Kidney tubule cell (primary cell): ENCODE data around the gene TRIO.

ENCODE experiments used
- DNase-seq: peaks from one replicate; pipeline ENCODE4 v3.0.0-alpha.2; 2018; ENCODE audit warnings: low spot score

TRIO gene

GRCh38 chr5:14123551-14123950 is 19.6 kb upstream of the TRIO start:
- no peak for DNase-seq

DNA sequence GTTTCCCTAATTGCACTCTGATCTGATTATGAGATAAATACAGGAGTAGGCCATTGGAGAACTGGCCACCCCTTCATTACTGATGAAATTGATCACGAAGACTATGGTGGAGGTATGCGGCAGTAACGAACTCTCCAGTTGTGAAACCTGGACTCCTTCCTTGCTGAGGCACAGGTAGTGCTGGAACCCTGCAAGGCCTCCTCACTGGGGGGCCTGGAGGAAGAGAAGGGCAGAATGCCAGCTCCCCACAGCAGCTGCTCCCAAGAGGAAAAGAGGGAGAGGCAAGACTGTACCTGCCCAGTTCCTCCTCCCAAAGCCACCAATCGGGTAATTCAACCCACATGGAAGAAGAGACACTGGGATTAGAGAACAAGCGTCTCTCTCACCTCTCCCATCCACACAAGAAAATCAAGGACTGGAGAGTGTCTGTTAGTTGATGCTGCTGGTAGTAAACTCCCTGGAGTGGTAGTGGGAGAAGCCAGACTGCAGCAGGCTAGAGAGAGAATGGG is 19.1 kb upstream of the TRIO start:
- DNase-seq: no peak

DNA sequence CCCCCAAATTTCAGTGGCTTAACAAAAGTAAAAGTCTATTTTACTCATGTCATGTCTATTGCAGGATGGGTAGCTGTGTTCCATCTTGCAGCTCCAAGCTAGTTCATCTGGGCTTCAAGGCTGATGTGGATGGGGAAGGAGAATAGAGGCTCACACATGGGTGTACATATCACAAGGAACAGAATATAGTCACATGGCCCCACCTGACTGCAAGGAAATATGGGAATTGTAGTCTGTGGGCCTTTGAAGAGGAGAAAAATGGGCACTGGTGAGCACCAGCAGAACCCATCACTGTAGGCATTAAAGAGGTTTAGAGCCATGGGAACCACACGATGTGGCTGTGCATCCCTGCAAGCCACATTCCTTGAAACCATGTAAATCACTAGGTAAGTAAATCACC is 17.9 kb upstream of the TRIO start:
- DNase-seq: no peak

GRCh38 chr5:14127587-14127986 is 15.6 kb upstream of the TRIO start:
- no peak for DNase-seq

DNA sequence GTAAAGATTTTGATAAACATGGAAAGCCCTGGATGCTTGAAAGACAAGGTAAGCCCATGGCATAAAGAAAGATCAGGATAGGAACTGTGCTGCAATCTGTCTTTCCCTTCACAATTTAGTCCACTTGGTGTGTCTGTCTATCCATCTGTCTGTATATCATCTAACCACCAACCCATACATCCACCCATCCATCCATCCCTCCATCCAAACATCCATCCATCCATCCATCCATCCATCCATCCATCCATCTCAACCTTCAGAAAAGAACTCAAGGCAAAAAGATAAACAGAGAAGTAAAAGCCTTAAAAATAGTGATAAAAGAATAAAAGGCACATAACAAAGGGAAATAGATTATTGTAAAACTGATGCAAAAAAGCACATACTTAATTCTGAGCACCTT is 15.1 kb upstream of the TRIO start:
- DNase-seq: no peak

- no peak for DNase-seq
Measured at GRCh38 chr5:14129123-14129522, 14.0 kb upstream of the TRIO start.

DNA sequence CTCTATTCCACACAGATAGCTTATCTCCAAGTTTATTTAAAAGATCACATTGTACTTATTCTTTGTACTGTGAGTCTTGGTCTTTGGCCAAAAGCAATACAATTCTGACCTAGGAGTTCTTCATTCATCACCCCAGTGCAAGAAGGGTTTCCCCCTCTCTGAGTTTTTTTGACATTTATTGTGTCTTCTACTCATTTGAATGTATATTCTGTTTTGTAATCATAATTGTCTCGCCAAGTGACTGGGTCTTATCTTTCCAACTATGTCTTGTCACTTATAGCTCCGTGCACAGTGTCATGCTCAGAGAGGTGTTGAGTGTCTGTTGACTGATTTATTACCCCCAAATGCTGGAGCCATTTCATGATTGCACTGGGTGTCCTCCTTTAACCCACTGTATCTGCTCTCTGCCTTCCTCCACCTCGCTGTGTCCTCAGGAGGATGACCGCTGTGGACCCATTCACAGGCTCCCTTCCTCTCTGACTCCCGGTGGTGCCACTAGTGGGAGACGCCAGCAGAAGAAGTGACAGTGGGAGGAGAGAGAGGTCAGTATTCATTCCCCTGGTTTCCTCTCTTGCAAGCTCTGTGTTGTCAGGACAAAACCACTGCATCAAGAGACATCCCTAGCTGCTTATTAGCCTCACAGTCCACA is 11.2 kb upstream of the TRIO start:
- no peak for DNase-seq

GRCh38 chr5:14133394-14133793 is 9.7 kb upstream of the TRIO start:
- DNase-seq: no peak

GRCh38 chr5:14134083-14134482 is 9.1 kb upstream of the TRIO start:
- no peak for DNase-seq

DNA sequence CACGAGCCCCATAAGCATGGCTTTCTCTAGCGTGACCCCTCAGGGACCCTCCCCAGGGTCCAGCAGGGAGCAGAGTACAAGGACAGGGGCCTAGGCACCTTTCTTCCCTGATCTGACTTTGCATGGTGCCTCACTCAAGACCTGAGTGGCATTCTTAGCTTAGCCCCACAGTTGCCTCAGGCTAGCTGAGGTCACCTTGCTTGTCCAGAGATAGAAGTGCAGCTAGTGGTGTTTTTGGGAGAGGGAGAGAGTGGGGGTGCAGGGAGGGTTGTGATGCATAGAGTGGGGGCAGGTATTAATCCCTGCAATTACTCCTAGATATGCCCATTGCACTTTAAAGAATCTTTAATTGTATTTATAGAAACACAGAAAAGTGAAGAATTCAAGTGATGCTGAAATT is 8.4 kb upstream of the TRIO start:
- no peak for DNase-seq

GRCh38 chr5:14135621-14136020 is 7.5 kb upstream of the TRIO start:
- no peak for DNase-seq

GRCh38 chr5:14136228-14136627 is 6.9 kb upstream of the TRIO start:
- DNase-seq: no peak

GRCh38 chr5:14138608-14139540 is 4.3 kb upstream of the TRIO start:
- no peak for DNase-seq

- DNase-seq: no peak
Measured at GRCh38 chr5:14141764-14142163, 1.4 kb upstream of the TRIO start.

DNA sequence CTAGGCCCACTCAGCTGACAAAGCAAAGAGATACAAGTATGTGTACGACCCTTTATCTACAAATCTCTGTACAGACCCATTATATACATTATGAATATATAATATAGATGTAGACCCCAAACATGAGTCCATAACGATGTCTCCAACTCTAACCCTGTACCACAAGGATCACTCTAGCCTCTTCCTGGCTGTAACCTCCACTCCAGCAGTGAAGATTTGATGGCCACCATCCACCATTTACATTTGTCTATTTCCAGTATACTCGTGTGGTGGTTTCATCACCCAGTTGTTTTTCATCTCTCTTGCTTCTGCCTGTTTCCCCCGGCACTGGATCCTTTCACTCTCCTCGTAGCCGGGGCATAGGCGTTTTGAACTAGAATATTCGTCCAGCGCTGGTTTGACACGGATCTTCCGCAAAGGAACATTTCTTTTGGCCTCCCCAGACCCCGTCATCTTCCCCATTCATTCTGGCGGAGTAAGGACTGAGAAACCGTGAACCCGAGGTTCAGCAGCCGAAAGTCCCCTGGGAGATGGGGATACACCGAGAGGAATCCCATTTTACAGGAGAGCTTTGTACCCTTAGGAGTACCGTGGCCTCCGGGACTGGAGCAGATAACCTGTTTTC is 828 bp upstream of the TRIO start:
- no peak for DNase-seq

DNA sequence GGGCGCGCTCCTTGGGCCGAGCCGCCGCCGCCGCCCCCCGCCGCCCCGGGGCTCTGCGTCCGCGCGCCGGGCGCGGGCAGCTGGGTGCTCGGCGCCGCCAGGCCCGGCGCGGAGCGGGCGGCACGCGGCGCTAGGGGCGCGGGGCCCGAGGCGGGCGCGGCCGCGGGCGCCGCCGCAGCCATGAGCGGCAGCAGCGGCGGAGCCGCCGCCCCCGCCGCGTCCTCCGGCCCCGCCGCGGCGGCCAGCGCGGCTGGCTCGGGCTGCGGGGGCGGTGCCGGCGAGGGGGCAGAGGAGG is 351 bp downstream of the TRIO start:
- no peak for DNase-seq

DNA sequence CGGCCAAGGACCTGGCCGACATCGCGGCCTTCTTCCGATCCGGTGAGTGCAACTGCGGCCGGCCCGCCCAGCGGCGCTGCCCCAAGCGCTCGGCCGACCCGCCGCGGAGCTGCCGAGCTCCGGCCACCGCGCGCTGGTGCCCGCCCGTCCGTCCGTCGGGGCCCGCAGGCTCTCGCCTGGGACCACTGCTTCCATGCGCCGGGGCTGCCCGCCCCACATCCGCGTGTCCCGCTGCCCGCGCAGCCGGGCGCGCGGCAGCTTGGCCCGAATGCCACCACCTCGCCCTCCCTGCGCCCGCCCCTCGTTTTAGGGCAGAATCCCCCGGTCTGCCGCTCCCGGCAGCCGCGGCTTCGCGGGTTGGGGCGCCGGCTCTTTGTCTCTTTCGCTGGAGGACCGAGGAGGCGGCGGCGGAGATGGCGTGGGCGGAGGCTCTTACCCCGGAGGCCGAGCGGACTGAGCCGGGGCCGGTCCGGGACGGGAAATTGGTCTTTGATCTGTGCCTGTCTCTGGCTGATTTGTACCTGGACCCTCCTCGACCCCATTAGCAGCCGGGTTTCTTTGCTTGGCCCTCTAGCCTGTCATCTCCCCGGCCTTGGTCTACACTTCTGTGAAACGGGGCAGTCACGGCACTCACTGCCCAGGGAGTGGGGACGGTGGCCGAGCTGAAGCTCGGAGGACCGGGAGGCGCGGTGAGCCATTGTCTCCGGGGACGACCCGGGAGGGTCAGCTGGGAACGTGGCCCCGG is 871 bp downstream of the TRIO start:
- DNase-seq: peak; percentile 33

GRCh38 chr5:14144586-14145434 is 1.7 kb downstream of the TRIO start:
- peak; percentile 83 for DNase-seq

- peak; percentile 29 for DNase-seq
Measured at GRCh38 chr5:14145435-14146334, 2.5 kb downstream of the TRIO start.

DNA sequence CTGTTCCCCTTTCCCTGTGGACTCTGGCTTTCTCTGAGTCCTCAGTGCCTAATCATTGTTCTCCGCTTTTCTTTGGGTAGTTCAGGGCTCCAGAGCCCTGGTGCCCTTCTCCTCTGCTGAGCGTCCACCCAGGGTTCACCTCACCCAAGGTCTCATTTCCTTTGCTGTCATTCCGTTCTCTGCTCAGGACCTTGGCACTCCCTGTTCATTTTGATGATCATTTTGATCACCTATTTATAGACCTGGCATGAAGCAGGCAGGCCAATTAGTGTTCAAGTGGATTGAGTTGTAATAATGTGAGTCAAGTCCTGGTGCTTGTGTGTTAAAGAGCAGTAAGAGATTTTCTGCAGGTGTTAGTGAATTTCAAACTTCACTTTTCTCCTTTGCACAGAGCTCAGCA is 3.6 kb downstream of the TRIO start:
- DNase-seq: peak; percentile 45
